ENCODE results near the gene ADAMTS15.

DNA sequence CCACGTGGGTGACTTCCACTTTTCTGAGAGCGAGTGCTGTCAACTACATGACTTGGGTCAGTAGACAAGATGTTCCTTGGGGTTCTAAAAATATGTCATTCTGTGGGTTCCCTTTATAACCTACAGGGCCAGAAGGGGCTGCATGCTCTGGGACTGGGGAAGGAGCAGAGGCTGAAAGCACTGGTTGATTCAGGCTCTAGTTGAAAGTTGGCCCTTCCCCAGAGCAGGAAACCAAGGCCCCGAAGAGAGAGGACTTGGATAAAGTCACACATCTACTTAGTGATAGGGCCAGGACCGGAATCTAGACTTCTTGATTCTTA is 9.9 kb downstream of the ADAMTS15 start:
- no peak for TF ChIP-seq EP300 (IDR thresholded peaks at IDR 0.05; ENCODE audit: borderline replicate concordance in 1 of 2, control insufficient read depth in 1 of 2, low read depth in 2 of 2, low read length in 2 of 2)
- TF ChIP-seq ZBTB33 (IDR thresholded peaks at IDR 0.05), result no peak
- TF ChIP-seq RFX5 (IDR thresholded peaks at IDR 0.05; ENCODE audit: low read depth, low read length), result no peak
